Measurements from ENCODE around the gene BCAR1.
"Not testable (repeated sequence)": the region's sequence is repeated elsewhere in the genome, so short reads cannot be mapped to it uniquely, and the experiment has no call there.

Gene BCAR1

DNA sequence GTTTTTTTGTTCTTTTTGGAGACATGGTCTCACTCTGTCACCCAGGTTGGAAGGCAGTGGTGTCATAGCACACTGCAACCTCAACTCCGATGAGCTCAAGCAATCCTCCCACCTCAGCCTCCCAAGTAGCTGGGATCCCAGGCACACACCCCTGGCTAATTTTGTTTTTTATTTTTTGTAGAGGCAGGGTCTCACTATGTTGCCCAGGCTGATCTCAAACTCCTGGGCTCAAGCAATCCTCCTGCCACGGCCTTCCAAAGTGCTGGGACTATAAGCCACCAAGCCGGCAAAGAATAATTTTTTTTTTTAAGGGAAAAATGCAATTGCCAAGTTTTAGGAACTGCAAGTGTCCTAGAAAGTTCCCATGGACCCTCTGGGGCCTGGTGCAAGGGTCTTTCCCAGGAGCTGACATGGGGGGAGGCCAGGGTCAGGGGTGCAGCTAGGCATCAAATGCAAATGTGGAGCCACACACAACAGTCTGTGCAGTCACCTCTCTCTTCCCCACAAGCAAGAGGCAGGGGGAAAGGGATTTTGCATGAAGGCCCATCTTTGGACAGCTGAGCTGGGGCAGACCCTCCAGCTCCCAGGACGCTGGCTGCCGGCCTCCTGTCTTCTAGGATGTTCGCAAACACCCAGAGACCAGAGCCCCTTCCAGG lies 20.1 kb upstream of the BCAR1 start:
- no peak for DNase-seq

DNA sequence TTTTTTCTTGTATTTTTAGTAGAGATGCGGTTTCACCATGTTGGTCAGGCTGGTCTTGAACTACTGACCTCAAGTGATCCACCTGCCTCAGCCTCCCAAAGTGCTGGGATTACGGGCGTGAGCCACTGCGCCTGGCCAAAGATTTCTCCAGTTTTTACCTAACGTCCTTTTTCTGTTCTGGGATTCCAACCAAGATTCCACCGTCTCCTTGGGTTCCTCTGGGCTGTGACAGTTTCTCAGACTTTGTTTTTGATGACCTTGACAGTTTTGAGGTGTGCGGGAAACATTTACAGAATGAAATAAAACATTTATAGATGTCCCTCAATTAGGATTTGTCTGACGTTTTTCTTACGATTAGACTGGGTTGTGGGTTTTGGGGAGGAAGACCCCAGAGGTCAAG lies 17.9 kb upstream of the BCAR1 start:
- DNase-seq = not testable (repeated sequence)

DNA sequence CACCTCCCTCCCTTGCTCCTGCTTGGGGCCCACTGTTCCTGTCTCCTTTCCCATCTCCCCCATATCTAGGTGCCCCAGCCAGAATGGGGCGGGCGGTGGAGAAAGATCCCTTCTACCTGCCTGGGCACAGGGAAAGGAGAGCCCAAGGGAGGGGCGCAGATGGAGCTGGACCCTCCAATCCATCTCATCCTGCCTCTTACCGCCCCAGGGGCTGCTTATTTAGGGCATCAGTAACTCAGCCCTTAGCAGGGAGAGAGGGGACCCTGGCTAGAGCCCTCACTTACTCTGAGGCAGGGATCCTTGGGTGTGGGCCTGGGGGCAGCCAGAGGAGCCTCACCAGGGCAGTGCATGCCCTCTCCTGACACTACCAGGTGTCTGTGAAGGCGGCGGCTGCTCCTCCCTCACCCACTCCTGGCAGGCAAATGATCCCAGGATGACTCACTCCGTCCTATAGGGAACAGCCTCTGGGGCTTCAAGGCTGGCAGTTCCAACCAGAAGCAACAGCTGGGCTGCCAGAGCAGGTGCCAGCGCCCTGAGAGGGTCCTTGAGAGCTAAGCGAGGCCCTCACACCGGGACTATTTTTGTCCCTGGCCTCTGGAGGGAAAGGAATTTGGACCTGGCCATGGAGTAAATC lies 16.3 kb upstream of the BCAR1 start:
- DNase-seq = no peak

DNA sequence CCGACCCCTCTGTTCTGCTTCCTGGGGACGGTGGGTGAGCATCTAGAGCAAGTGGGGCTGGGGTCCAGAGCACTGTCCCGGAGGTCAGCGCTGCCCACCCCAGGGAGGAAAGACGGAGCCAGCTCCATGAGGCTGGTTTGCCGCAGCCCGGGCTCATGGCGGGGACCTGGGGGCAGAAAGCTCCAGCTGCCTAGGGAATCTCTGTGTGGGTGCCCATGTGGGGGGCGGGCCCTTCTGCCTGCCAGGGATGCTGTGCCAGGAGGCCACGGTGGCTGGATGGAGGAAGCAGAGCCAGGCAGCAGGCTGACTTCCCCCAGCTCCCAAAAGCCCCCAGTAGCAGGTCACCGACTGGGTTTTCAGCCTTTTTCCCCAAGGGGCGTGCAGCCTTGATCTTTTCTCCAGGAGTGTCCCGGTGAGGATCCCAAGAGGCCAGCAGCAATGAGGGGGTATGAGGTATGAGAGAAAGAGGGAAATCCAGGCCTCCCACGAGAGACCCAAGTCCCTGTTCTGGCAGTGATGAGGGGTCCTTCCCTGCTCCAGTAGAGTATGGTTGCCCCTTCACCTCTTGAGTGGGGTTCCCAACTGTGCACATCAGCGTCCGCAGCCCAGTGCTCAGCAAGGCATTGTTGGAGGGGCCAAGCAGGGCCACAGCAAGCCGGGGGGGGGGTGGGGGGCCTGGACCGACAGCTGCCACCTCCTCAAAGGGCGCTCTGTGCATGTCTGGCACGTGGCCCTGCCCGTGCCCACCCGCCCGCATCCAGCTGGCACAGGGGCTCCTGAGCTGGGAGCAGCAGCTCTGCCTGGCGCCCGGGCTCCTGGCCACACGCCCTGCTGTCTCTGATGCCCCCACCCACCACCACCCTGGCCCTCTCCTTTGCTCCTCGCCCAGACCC lies 15.6 kb upstream of the BCAR1 start:
- no peak for DNase-seq

DNA sequence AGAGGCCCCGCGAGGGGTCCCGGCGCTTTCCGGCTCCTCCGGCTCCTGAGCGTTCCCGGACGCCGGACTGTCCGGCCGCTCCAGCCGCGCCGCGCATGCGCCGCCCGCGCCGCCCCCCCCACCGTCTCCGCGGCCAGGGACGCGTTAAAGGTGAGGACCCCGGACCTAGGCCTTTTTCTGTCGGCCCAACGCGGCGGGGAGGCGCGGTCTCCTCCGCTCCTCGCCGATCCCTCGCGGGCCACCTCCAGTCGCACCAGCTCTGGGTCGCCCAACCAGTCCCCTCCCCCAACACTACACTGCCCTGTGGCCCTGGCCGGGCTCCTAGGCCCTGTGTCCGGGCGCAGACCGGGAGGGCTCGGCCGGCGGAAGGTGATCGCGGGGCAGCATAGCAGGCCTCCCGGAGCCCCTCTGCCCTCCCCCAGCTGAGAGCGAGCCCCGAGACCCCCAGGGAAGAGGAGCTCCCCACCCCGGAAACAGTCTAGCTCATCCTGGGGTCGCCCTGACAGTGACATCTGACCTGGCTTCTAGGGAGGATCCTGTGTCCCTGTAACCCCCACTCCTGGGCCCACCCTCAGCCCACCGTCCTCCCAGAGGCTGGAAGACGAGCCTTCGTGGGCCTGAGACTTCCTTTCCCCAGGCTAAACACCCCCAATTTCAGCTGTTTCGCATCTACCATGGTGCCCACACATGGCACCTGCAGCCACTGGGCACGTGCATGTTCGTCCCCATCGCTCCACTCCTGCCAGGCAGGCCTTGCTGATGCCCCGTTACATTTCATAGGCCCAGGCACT lies 14.7 kb upstream of the BCAR1 start:
- DNase-seq = no peak

DNA sequence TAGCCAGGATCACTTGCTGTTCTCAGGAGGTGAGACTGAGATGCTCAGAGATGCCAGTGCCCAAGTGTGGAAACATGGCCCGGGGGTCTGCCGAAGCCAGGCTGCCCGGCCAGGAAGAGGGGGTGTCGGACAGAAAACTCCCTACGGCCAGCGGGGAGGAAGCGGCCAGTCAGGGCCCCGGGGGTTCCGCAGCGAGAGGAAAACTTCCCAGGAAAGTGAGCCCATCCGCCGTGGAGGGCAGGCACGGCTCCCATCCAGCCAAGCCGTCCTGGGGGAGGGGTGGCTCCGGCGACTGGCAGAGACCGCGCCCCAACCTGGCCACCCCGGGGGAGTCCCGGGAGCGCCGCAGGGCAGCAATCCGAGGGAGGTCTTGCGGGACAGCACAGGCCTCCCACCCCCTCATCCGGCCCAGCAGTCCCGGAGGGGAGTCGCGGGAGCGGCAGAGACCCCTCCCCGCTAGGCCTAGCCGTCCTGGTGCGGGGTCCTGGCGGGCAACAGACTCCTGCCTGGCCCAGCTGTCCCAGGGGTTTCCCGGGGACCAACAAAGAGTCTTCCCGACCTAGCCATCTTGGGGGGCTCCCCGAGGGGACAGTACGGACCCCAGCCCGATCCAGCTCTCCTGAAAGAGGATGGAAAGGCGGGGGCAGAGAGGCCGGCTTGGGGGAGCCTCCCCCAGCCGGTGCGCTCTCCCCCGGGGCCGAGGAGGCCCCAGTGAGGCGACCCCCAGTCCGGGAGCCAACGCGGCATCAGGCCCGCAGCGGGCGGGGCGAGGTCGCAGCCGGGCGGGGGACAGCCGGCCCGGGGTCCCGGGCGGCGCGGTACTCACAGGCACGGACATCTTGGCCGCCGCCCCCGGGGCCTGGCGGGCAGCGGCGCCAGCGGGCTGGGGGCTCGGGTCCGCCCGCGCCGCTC lies 13.8 kb upstream of the BCAR1 start:
- DNase-seq = no peak

DNA sequence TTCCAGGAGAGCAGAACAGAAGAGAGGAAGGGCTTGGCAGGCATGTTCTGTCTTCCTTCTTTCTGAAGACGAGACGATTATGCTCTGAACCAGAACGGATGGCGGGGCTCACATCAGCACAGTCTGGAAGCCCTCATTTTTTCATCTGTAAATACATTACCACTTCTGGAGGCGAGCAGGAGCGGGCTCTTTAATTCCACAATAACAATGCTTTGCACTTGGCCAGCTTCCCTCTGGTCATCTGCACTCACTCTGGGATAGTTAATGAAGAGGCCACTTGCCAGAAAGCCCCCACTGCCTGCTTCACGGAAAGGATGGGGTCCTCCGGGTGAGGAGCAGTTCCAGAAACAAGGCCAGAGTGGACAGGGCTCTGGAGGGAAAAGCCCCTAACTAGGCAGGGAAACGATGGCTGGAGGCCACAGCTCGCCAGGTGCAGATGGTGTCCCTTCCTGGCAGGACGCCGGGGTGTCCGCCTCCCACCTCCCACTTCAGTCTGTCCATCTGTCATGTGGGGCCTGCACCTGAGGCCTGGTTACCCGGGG lies 13.1 kb upstream of the BCAR1 start:
- no peak for DNase-seq

DNA sequence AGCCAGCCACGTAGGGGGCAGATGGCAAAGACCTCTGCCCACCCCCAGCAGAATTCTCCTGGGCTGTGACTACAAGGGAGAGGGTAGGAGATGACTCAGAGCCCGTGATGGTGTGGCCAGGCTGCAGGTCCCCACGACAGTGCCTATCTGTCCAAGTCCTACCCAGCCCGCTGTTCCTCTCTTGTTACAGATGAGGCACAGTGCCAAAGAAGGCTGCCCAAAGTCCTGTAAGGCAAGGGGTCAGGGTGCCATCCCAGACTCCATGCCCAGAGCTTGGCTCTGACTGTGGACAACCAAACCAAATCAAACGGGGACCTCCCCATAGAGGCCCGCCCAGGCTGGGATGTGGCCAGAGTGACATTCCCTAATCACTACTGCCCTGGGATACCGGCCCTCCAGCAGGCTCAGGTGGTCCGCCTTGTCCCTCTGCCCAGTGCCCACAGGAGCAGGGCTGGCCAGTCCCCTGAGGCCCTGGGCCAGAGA lies 12.6 kb upstream of the BCAR1 start:
- no peak for DNase-seq

DNA sequence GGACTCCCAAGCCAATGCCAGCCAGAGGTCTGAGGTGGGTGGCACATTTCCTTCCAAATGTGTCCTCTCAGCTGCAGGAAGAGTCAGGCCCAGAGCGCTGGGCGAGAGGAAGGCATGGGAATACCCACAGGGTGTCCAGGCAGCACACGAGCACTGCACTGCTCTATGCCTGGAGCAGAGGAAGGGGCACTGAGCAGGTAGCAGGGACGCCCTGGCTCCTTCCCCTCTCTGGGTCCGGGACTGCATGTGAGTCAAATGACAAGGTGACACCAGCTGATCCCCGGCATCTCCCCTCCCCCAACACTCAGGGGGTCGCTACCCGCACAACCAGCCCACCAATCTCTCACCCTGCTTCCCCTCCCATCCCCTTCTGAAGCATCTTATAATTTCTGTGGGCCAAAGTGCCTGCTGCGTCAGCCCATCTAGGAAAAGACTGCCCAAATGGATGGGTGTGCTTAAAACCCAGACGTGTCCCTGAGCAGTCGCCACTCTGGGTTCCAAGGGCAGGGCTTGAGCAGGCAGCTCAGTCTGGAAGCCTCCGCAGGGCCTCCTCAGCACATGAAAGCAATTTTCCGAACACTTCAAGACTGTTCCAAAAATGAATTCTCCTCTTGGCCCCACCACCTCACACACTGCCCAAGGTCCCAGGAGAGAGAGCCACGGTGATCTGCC lies 12.0 kb upstream of the BCAR1 start:
- no peak for DNase-seq

DNA sequence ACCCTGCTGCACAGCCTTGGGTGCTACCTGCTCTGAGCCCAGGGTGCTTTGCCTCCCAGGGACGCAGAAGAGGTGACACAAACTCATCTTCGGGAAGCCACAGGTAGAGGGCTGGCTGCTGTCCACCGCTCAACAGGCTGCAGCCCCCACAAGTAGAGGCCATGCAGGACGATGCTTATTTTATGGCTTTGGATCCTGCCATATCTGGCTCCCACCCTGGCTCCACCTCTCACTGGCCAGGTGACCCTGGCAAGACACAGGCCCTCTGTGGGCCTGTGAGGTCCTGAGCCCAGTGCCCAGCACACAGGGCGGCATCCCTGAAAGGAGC lies 11.3 kb upstream of the BCAR1 start:
- DNase-seq = no peak

DNA sequence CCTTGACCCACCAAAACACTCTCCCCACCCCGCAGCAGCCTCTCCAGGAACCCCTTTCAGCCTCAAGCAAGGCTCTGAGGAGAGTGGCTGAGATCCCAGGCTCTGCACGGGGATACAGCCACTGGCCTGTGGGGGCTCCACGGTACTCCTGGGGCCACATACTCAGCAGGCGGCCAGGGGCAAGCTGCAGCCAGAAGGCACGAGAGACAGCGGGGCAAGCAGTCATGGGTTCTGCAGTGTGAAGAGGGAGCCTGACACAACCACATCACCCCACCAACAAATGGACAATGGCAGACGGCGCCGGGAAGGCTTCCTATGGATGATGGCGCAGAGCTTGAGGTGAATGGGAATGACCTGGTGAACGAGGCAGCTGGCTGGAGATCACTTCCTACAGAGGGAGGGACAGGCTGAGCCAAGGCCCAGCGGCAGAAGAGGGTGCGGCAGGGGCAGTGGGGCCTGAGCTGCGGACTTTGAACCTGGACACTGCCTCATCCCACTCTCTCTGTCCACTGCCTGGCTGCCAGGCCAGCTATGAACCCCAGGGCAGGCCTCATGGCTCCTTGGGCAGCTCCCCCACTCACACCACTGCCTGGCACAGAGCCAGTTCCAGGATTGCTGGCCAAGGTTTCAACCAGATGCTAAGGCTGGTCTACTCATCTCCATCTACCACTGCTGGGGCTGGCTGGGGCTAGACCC lies 10.8 kb upstream of the BCAR1 start:
- no peak for DNase-seq

DNA sequence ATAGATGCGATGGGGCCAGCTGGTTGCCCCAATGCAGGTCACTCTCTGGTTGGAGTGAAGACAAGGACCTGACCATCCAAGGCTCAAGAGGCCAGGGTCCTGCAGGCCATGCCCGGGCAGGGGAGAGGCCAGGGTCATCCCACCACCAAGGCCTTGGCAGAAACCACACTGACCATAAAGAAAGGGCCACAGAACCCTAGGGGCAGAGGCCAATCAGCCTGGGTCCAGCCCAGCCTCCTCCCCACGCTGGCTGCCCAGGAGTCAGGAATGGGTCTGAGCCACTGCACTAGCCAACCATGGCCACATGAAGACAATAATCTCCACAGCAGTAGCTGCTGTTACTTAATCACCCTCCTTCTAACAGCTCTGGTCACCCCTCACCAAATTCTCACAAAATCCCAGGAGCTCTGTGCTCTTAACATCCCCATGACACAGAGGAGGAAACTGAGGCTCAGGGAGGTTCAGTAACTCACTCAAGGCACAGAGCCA lies 10.2 kb upstream of the BCAR1 start:
- no peak for DNase-seq

DNA sequence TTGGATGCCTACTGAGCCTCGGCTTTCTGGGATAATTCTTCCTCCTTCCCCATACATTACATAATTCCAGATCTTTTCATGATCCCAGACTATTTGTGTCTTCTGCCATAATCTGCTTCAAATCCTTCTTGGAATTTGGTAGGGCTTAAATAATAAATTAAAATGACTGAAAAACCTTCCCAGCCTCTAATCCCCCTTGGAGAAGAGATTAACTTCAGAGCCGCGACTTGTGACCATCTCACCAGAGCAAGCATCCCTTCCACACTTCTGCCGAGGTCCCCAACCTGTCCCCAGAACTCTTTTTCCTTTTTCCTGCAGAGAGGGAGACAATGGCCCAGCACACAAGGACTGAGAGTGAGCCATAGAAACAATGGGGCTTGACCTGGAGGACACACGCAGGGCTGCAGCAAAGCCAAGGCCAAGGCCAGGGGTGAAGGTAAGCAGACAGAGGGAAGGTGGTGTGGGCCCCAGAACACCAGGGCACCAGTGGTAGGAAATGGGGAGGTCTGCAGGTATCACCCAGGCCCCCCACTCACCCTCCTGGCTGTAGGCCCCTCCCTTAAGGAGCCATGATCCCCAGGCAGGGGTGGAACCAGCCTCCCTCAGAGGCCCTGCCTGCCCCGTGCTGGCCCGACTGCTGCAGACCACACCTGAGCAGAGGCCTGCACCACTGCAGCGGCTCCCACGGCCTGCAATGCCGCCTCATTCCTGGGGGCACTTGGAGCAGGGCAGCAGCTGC lies 9.6 kb upstream of the BCAR1 start:
- DNase-seq = no peak

DNA sequence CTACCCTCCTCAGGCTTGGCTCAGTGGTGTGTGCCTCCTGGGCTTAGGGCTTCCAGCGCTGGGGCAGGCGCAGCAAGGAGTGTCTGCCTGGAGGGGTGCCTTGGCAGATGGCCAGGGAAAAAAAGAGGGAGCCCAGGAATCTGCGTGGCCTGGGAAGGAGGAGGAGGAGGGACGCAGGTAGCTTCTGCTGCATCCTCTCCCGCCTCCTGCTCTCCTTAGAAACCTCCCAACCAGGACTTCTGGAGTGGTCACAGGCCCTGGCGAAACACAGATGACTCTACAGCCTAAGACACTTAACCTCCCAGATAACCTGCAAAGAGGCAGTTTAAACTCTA lies 7.3 kb upstream of the BCAR1 start:
- no peak for DNase-seq

DNA sequence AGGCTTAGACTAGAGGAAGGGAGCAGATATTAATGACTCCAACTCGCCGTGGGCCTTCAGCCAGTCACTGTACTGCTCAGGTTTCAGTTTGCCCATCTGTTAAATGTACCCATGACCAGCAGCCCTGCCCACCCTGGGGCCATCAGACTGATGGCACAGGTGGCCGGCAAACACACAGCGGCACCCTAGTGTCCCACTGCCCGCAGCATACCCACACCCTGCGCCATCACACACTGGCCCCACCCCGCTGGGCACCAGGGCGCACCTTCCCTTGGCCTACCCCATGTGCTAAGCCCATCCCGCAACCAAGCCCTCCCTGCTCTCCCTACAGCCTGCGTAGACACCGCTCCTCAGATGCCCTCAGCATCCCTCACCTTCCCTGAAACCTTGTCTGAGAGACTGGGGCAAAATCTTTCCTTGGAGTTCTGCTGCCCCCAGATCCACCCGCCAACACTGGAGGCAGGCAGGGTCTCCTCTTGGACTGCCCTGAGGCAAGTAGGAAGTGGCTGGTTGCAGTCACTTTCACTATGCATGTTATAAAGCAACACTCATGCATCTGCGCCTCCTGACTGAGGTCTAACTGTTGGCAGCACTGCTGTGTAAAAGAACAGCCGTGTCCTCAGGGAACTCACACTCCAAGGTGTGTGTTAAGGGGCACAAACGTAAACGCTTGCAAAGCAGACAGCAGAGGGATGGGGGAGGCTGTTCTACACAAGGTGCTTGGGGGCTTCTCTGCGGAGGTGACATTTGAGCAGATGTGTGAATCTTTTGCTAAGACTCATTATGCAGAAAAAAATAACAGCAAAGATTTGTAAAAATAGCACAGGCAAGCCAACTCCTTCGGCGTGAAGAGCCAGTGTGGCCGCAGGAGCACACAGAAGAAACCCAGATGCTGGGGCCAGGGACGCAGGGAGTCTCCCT lies 6.7 kb upstream of the BCAR1 start:
- no peak for DNase-seq

DNA sequence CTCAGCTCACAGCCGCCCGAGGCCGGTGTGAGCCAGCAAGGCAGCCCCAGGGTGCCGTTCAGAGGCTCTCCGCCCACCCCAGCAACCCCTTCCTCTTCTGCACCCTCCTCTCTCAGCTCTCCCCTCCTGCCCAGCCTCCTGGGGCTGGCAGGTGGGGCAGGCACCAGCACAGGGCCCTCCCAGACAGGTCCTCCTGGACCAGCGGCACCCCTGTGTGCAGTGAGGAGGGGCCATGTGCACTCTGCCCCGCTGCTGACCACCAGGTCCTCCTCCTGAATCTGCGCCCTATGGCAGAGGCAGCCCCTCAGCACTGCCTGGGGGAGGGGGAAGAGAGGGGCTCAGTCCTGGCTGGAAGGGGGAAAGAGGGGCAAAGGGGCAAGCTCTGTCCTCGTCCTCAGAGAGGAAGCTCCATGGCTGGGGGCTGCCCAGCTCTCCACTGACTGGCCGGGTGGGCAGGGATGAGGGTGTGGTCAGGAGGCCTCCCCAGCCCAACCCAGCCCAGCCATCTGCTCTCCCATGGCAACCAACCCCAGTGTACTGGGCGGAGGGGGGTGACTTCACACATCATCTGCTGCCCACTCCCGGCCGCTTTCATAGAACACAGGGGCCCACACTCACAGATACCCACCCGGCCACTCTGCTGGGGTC lies 5.4 kb upstream of the BCAR1 start:
- DNase-seq = no peak

DNA sequence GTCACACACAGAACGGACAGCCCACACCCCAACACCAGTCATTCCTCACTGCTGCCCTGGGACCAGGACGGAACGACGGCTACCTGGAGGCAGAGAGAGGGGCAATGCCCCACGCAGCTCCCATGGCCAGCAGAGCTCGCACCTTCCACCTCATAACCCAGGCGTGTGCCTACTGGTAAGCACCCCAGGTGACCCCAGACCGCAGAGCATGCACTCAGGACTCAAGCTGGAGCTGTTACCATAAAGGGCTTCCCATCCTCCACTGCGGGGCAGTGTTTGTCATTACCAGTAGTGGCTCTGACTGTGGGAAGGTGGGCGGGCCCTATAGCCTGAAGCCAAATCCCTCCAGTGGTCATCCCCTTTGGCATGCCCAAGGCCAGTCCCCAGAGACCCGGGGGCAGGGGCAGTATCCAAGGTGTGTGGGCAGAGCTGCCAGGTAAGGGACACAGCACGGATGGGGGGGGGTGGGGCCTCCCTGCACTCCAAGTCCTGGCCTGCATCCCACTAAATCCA lies 4.7 kb upstream of the BCAR1 start:
- no peak for DNase-seq

DNA sequence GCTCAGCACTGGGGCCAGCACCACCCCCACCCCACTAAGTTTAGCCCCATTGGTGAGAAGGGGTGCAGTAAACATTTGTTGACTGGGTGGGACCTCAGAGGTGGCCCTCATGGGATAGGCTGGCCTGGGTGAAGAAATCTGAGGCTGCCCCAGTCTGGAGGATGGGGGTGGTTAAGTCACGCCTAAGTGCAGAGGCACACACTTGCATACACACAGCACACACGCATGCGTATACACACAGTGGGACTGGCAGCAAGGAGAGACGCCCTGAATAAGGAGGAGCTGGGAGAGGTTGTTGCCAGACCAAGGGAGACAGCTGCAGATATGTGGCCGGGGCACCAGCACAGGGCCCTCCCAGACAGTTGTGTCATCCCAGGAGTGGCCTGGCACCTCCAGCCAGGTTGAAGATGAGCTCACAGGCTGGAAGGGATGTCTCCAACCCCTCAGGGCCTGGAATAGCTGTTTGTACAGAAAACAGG lies 3.0 kb upstream of the BCAR1 start:
- no peak for DNase-seq
